ENCODE results near the gene AKAP11.
"Not testable (repeated sequence)": the region's sequence is repeated elsewhere in the genome, so short reads cannot be mapped to it uniquely, and the experiment has no call there.

Gene AKAP11

DNA sequence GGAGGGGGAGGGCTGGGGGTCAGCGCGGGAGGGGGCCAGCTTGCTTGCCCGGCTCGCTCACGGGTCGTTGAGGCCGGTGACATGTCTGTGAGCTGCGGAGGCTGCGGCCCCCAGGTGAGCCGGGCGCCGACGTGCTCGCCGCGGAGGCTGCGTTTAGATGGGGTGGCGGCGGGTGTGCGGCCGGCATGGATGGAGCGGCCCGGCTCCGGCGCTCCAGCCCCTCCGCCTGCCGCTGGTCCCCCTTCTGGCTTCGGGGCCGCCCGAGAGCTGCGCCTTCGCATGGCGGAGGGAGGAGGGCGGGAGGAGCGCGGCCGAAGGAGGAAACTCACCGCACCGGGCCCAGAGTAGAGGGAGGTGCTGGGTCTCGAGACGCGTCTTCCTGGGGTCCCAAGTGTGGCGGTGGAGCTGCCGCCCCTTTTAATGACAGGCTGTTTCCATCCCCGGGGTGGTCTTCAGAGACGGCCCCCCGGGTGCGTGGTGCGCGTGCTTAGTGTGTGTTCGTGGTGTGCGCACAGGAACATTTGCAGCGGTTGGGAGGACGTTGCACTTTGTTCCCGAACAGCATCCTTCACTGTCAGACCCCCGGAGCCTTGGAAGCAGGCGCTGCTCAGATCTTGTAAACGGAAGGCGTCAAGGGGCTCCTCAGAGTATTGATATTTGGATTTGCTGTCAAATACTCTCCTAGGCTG, at the start of gene AKAP11:
Gene AKAP11 (plus strand): TSS at position 38 of the 689 bp plus-strand sequence. CDS start 14,197 bp downstream, outside the sequence.
- TF ChIP-seq, protein P1, sequence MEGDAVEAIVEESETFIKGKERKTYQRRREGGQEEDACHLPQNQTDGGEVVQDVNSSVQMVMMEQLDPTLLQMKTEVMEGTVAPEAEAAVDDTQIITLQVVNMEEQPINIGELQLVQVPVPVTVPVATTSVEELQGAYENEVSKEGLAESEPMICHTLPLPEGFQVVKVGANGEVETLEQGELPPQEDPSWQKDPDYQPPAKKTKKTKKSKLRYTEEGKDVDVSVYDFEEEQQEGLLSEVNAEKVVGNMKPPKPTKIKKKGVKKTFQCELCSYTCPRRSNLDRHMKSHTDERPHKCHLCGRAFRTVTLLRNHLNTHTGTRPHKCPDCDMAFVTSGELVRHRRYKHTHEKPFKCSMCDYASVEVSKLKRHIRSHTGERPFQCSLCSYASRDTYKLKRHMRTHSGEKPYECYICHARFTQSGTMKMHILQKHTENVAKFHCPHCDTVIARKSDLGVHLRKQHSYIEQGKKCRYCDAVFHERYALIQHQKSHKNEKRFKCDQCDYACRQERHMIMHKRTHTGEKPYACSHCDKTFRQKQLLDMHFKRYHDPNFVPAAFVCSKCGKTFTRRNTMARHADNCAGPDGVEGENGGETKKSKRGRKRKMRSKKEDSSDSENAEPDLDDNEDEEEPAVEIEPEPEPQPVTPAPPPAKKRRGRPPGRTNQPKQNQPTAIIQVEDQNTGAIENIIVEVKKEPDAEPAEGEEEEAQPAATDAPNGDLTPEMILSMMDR (IDR thresholded peaks at IDR 0.05; ENCODE audit: low read depth, low read length) = no peak
- in situ Hi-C loops (cut with HindIII; ENCODE audit: low sequenced_read_pairs) = no loop called here
- DNase-seq (ENCODE audit: low read depth, low spot score) = peak; percentile 53

DNA sequence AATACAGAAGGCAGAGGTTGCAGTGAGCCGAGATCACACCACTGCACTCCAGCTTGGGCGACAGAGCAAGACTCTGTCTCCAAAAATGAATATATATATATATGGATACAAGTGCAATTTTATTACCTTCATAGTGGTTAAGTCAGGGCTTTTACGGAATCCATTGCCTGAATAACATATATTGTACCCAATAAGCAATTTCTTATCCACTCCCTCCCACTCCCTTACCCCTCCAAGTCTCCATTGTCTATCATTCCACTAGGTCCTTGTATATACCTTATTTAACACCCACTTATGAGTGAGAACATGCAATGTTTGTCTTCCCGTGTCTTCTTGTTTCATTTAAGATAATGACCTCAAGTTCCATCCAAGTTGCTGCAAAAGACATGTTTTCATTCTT, 48.3 kb upstream of the AKAP11 start:
- in situ Hi-C loops (cut with HindIII; ENCODE audit: low sequenced_read_pairs) = no loop called here
- no peak for DNase-seq (ENCODE audit: low read depth, low spot score)
- no peak overlapping the region for H3K4me3 ChIP-seq (ENCODE audit: low read depth, low read length)
- TF ChIP-seq, protein P1 (IDR thresholded peaks at IDR 0.05; ENCODE audit: low read depth, low read length) = no peak

More for the DNA sequence above, at the start of gene AKAP11:
- peak within 1 kb of the TSS; percentile 83 for H3K4me3 ChIP-seq (ENCODE audit: low read depth, low read length)

GRCh38 chr13:42225051-42225450, 46.9 kb upstream of the AKAP11 start:
- no peak overlapping the region for H3K4me3 ChIP-seq (ENCODE audit: low read depth, low read length)
- no peak for DNase-seq (ENCODE audit: low read depth, low spot score)
- in situ Hi-C loops (cut with HindIII; ENCODE audit: low sequenced_read_pairs) = no loop called here
- TF ChIP-seq, protein P1 (IDR thresholded peaks at IDR 0.05; ENCODE audit: low read depth, low read length) = no peak

GRCh38 chr13:42226759-42227158, 45.2 kb upstream of the AKAP11 start:
- DNase-seq (ENCODE audit: low read depth, low spot score); H3K4me3 ChIP-seq (ENCODE audit: low read depth, low read length); in situ Hi-C loops (cut with HindIII; ENCODE audit: low sequenced_read_pairs): not testable (repeated sequence)

DNA sequence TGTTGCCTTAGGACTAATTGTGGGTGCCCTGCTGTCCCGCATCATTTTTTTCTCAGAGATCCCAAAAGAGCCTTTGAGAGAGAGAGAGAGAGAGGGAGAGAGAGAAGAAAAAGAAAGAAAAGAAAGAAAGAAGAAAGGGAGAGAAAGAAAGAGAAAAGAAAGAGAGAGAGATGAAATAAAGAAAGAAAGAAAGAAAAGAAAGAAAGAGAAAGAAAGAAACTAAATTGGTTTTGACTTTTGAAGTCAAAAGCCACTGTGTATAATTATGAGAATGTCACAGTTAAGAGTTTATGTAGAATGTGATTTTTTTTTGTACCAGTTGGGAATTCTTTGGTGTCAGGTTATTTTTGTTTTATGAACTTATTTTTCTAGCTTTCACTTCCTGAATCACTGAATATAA, 43.4 kb upstream of the AKAP11 start:
- no peak for DNase-seq (ENCODE audit: low read depth, low spot score)
- in situ Hi-C loops (cut with HindIII; ENCODE audit: low sequenced_read_pairs) = no loop called here
- TF ChIP-seq, protein P1 (IDR thresholded peaks at IDR 0.05; ENCODE audit: low read depth, low read length) = no peak
- no peak overlapping the region for H3K4me3 ChIP-seq (ENCODE audit: low read depth, low read length)

GRCh38 chr13:42229287-42229686, 42.7 kb upstream of the AKAP11 start:
- in situ Hi-C loops (cut with HindIII; ENCODE audit: low sequenced_read_pairs) = no loop called here
- no peak for DNase-seq (ENCODE audit: low read depth, low spot score)
- TF ChIP-seq, protein P1 (IDR thresholded peaks at IDR 0.05; ENCODE audit: low read depth, low read length) = no peak
- no peak overlapping the region for H3K4me3 ChIP-seq (ENCODE audit: low read depth, low read length)

GRCh38 chr13:42232671-42233070, 39.3 kb upstream of the AKAP11 start:
- no peak for DNase-seq (ENCODE audit: low read depth, low spot score)
- no peak overlapping the region for H3K4me3 ChIP-seq (ENCODE audit: low read depth, low read length)
- in situ Hi-C loops (cut with HindIII; ENCODE audit: low sequenced_read_pairs) = no loop called here
- TF ChIP-seq, protein P1 (IDR thresholded peaks at IDR 0.05; ENCODE audit: low read depth, low read length) = no peak

Data from astrocyte of the spinal cord (primary cell).